Brain microvascular endothelial cell (primary cell): Measurements from ENCODE around the gene ELK4.

Experiments
- DNase-seq: peaks from one replicate; pipeline ENCODE4 v3.0.0-alpha.2; 2020
- H3K27ac ChIP-seq: fragments of 250-450 bp; sonication (Bioruptor Pico); 2 replicates; pipeline ENCODE4 v1.5.1; 2020; ENCODE audit warnings: mild to moderate bottlenecking, moderate library complexity
- H3K27me3 ChIP-seq: fragments of 250-450 bp; sonication (Bioruptor Pico); replicated peaks from 2 replicates; pipeline ENCODE4 v1.5.1; 2020; ENCODE audit warnings: mild to moderate bottlenecking
- H3K36me3 ChIP-seq: fragments of 250-450 bp; sonication (Bioruptor Pico); replicated peaks from 2 replicates; pipeline ENCODE4 v1.5.1; 2020; ENCODE audit warnings: mild to moderate bottlenecking
- H3K4me3 ChIP-seq: 2 replicates; pipeline ENCODE4 v1.5.1; 2011; ENCODE audit warnings: low read depth, mild to moderate bottlenecking, control low read depth, low read length, moderate library complexity
- in situ Hi-C: cut with HindIII; loops from 2 replicates; pipeline ENCODE4 v1.10.0; 2017; ENCODE audit warnings: low sequenced_read_pairs, low pct_ligation_motif_present
- TF ChIP-seq, protein P1 (sequence below): IDR thresholded peaks from 2 replicates; pipeline ENCODE4 v1.5.1; 2011; ENCODE audit warnings: low read depth, mild to moderate bottlenecking, moderate library complexity, low read length, control low read depth, inconsistent platforms; ENCODE audit errors: missing control alignments

Gene ELK4

DNA sequence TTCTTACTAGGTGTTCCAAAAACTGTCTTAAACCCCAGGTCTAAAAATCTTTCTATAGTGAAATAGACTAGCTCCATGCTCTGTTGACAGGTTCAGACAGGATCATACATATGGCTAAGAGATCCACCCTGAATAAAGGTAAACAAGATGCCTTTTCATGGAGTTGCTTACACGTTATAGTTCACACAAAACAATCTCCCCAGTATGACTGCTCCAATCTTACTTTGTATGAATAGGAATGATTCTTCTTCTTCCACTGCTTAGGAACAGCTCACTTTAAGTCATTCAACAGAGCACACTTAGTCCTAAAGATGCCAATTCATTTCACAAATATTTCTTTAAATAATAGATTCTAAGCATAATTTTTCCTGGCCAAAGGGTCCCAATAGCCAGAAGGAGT lies 16.0 kb downstream of the ELK4 start:
- Histone ChIP-seq H3K27ac (no peak overlapping the region), H3K4me3 (no peak overlapping the region), H3K27me3 (no peaks in the 10 kb centered on the region), H3K36me3 (peaks cover 45% of the 10 kb centered on the region)
- DNase-seq = no peak
- in situ Hi-C loops = no loop called here
- TF ChIP-seq, protein P1, sequence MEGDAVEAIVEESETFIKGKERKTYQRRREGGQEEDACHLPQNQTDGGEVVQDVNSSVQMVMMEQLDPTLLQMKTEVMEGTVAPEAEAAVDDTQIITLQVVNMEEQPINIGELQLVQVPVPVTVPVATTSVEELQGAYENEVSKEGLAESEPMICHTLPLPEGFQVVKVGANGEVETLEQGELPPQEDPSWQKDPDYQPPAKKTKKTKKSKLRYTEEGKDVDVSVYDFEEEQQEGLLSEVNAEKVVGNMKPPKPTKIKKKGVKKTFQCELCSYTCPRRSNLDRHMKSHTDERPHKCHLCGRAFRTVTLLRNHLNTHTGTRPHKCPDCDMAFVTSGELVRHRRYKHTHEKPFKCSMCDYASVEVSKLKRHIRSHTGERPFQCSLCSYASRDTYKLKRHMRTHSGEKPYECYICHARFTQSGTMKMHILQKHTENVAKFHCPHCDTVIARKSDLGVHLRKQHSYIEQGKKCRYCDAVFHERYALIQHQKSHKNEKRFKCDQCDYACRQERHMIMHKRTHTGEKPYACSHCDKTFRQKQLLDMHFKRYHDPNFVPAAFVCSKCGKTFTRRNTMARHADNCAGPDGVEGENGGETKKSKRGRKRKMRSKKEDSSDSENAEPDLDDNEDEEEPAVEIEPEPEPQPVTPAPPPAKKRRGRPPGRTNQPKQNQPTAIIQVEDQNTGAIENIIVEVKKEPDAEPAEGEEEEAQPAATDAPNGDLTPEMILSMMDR = no peak

DNA sequence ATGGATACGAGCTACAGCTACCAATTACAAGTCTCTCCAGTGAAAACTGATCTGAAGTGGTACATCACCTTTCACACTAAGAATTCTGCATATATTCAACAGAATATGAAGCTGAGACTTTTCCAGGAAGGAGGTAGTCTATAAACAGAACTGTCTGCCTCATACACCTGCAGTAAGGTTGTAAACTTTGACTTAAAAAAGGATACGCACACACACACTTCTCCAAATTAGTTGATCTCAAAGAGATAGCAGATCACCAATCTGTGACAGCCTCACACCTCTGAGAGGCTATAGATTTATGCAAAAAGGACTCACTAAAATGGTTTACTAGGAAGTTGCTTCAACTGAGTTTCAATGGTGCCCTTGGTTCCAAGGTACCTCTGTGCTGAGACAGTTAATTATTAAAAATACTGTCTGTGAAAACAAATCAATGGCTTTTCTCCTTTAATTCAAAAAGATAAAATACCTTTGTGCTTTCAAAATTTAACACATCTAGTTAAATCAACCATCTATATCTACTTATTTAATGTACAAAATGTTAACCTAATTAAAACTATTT lies 17.9 kb downstream of the ELK4 start:
- H3K36me3 ChIP-seq = peaks cover 33% of the 10 kb centered on the region
- in situ Hi-C loops = no loop called here
- H3K27me3 ChIP-seq = no peaks in the 10 kb centered on the region
- no peak for DNase-seq
- H3K4me3 ChIP-seq = no peak overlapping the region
- H3K27ac ChIP-seq = no peak overlapping the region
- TF ChIP-seq, protein P1 = no peak

DNA sequence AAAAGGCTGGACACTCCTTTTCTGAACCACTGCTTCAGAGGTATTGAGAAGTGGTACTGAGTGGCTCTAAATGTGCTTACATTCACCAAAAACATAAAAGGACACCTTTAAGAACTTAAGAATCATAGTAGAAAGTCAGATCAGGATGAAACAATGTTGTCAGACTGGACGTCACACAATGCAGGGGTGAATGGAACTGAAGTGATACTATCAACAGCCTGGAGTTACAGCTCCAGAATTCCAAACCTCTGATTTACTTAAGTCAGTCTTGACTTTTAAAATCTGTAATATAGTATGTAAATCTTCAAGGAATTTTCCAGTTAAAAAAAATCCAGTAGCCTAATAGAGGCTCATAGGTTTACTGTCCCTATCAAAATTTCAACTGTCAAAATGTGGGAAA lies 19.3 kb downstream of the ELK4 start:
- no peaks in the 10 kb centered on the region for H3K27me3 ChIP-seq
- DNase-seq = no peak
- TF ChIP-seq, protein P1 = no peak
- H3K27ac ChIP-seq = no peak overlapping the region
- H3K36me3 ChIP-seq = peaks cover 21% of the 10 kb centered on the region
- in situ Hi-C loops = no loop called here
- no peak overlapping the region for H3K4me3 ChIP-seq

DNA sequence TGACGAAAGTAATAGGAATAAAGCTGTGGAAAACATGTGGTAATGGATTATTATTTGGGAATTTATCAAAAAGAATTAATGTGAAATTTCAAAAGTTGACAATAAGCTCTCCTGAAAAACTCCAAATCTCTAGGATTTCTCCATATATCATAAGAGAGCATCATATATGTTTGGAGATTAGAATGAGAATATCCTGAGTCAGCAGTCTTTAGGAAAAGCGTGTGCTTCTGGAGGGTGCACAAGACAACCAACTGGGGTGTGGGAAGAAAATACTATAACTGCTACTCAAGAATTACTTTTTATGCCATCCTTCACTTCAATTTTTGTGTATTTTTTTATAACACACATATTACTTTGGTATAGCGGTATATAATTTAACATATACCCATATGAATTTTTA lies 19.7 kb downstream of the ELK4 start:
- in situ Hi-C loops = no loop called here
- no peak overlapping the region for H3K4me3 ChIP-seq
- no peak for DNase-seq
- H3K27ac ChIP-seq = no peak overlapping the region
- no peaks in the 10 kb centered on the region for H3K27me3 ChIP-seq
- H3K36me3 ChIP-seq = peaks cover 21% of the 10 kb centered on the region
- TF ChIP-seq, protein P1 = no peak

DNA sequence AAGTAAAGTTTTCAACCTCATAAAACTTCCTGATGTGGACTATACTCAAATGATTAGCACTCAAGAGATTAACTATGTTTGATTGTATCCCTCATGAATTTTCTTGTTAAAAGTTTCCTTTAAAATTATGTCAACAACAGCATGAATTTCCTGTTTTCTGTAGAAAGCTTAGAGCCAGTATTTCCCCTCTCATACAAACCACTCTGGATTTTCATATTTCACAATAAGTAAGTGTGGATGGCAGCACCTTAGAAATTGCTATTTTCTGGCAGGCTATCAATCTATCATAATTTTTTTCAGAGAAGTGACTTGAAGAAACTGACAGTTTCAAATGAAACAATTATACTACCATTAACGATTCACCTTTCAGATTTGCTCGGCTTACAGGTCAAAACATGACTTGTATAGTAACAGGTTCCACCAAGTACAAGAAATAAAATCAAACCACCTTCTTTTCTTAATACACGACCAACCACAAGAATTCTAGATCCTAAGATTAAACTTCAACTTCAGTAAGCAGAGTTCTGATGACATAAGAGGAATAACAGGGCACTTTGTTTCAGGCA lies 20.8 kb downstream of the ELK4 start:
- Histone ChIP-seq H3K27me3 (no peaks in the 10 kb centered on the region), H3K27ac (no peak overlapping the region), H3K36me3 (peaks cover 14% of the 10 kb centered on the region), H3K4me3 (no peak overlapping the region)
- in situ Hi-C loops = no loop called here
- no peak for DNase-seq
- TF ChIP-seq, protein P1 = no peak

DNA sequence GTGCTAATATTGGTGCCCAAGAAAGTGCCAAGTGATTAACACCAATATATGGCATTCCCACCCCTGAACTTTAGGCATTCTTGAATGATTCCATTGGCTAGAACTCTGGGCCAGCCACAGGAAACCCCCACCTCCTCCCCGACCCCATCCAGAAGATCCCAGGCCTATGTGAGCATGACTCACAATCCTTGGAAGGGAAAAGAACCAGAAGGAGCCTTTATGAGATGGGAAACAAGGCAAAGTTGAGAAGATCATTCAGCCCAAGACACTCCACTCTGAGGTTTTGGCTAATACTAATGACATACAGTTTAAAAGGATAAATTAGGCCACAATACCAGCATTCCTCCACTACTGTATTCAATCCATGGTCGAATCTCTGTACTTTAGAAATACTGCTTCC lies 21.8 kb downstream of the ELK4 start:
- H3K27me3 ChIP-seq = no peaks in the 10 kb centered on the region
- peaks cover 16% of the 10 kb centered on the region for H3K36me3 ChIP-seq
- no peak overlapping the region for H3K4me3 ChIP-seq
- peak overlapping the region; percentile 24 for H3K27ac ChIP-seq
- in situ Hi-C loops = no loop called here
- DNase-seq = peak; percentile 49
- TF ChIP-seq, protein P1 = no peak
